H1 (cell line): ENCODE data around the gene PEX16. TPM values are rescaled to one million over a fixed set of nuclear protein-coding genes. Genes with fewer than 3 reads are reported as not detected.

Source experiments
- CBX8 ChIP-seq: fragments of 300-800, 300-1000 bp; sonication (generic); IDR thresholded peaks from 2 replicates; pipeline ENCODE4 v1.7.1; 2016; ENCODE audit warnings: low read depth, low read length, borderline replicate concordance
- CHD7 ChIP-seq: fragments of 300-600 bp; sonication (generic); IDR thresholded peaks from 2 replicates; pipeline ENCODE4 v1.7.1; 2012; ENCODE audit warnings: low read length, moderate library complexity, mild to moderate bottlenecking, inconsistent platforms; ENCODE audit not compliant: insufficient replicate concordance
- CTCF ChIP-seq, 3 experiments: IDR thresholded peaks; 1 replicate in 2 of 3; 2 replicates in 1 of 3; pipeline versions ENCODE4 v1.5.1 to v1.6.1; 2011; ENCODE audit warnings: low read length in 3 of 3, mild to moderate bottlenecking in 3 of 3, inconsistent platforms in 2 of 3, low read depth in 1 of 3, moderate library complexity in 1 of 3; ENCODE audit not compliant: insufficient read depth in 1 of 3; ENCODE audit errors: control extremely low read depth in 1 of 3
- E2F6 ChIP-seq: IDR thresholded peaks from 2 replicates; pipeline ENCODE4 v1.6.1; 2012; ENCODE audit warnings: inconsistent platforms
- GABPA ChIP-seq: IDR thresholded peaks from 2 replicates; pipeline ENCODE4 v1.6.1; 2011; ENCODE audit warnings: mild to moderate bottlenecking, low read length, moderate library complexity, borderline replicate concordance; ENCODE audit not compliant: insufficient read depth
- HDAC6 ChIP-seq: IDR thresholded peaks from one replicate; pipeline ENCODE4 v1.7.1; 2012; ENCODE audit warnings: low read depth, mild to moderate bottlenecking, inconsistent platforms, low read length, moderate library complexity
- JUN ChIP-seq: IDR thresholded peaks from 2 replicates; pipeline ENCODE4 v1.6.1; 2011; ENCODE audit warnings: low read depth, mild to moderate bottlenecking, improper control_type of control experiment, low read length
- TAF1 ChIP-seq: IDR thresholded peaks from 2 replicates; pipeline ENCODE4 v1.6.1; 2011; ENCODE audit warnings: mild to moderate bottlenecking, low read depth, low read length
- polyA plus RNA-seq, 7 experiments: library from polyadenylated mRNA; depleted of rRNA in 3 of 7; stranded (reverse) in 5 of 7; unstranded in 2 of 7; fragments of >200 nt in 5 of 7; fragments of 200-250 nt in 2 of 7; gene quantifications; 1 replicate in 5 of 7; 2 replicates in 1 of 7; 4 replicates in 1 of 7; pipeline versions ENCODE4 v1.2.1 to v1.2.3, GENCODE V29; 2011 to 2013; ENCODE audit warnings: missing spikeins in 2 of 7, mixed read lengths in 2 of 7
- total RNA-seq: library from RNA; stranded (reverse); fragmentation: NEBNext Ultra II Directional; extraction: Animal tissue kit (Norgen Biotek cat#: 25700); gene quantifications from 2 replicates; pipeline ENCODE4 v1.2.1, GENCODE V29; 2021

The PEX16 gene
- total and polyA plus RNA-seq, 2 of the 8 experiments (the other 6 are each of a cell fraction or from before 2014, with no cell fraction given) = 29.2 to 36.0 TPM

GRCh38 chr11:45936511-45937054, 18.9 kb upstream of the PEX16 start (continued):
- no peak for TF ChIP-seq CHD7
- TF ChIP-seq TAF1 = no peak
- no peak for TF ChIP-seq E2F6
- TF ChIP-seq CBX8 = no peak
- no peak for TF ChIP-seq CTCF (IDR thresholded peaks at IDR 0.05; ENCODE audit: control extremely low read depth in 1 of 3, insufficient read depth in 1 of 3, low read depth in 1 of 3, low read length in 3 of 3)
- no peak for TF ChIP-seq HDAC6
- no peak for TF ChIP-seq JUN
- no peak for TF ChIP-seq GABPA
